ENCODE data around the gene RCE1. TPM values are rescaled to one million over a fixed set of nuclear protein-coding genes. Genes with fewer than 3 reads are reported as not detected.

The RCE1 gene
- total and polyA plus RNA-seq, 8 donors, result 16.4 to 22.7 (median 20.3) TPM

- DNase-seq (peak in 1 of 4 donors; percentile 74), ATAC-seq (no peak)
- peaks cover 0 to 8% of the 10 kb centered on the region in 2 donors for H3K36me3 ChIP-seq
- no peaks in the 10 kb centered on the region for H3K9me3 ChIP-seq
- no peak for TF ChIP-seq CTCF (IDR thresholded peaks at IDR 0.05)
- intact Hi-C loops (cut with DNase I), result no loop called here
- H3K4me3 ChIP-seq, result no peak overlapping the region
- peaks cover 0 to 7% of the 10 kb centered on the region in 2 donors for H3K4me1 ChIP-seq
- H3K27ac ChIP-seq, result no peak overlapping the region
- no peaks in the 10 kb centered on the region for H3K27me3 ChIP-seq
Observed at GRCh38 chr11:66870616-66871520, 27.6 kb downstream of the RCE1 start.

DNA sequence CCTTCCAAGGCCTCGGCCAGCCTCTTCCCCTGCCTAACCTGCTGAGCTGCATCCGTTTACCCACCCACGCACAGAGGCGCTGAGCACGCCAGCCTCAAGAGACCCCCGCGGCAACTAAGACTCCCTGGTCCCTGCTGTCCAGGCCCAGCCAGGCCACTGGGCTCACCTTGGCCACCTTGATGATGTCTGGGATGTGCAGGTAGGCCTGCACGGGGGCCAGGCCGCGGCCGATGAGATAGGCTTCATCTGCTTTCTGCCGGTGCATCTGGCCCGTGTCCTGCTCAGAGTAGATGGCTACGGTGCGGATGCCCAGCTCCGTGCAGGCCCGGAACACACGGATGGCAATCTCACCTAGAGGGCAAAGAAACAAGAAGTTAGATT is 28.3 kb downstream of the RCE1 start:
- peaks cover 0 to 7% of the 10 kb centered on the region in 2 donors for H3K4me1 ChIP-seq
- intact Hi-C loops (cut with DNase I), result no loop called here
- H3K27me3 ChIP-seq, result no peaks in the 10 kb centered on the region
- no peak for TF ChIP-seq CTCF (IDR thresholded peaks at IDR 0.05)
- no peak overlapping the region for H3K4me3 ChIP-seq
- DNase-seq, result peak in 1 of 4 donors; percentile 71
- H3K36me3 ChIP-seq, result peaks cover 0 to 8% of the 10 kb centered on the region in 2 donors
- H3K9me3 ChIP-seq, result no peaks in the 10 kb centered on the region
- H3K27ac ChIP-seq, result no peak overlapping the region
- no peak for ATAC-seq

DNA sequence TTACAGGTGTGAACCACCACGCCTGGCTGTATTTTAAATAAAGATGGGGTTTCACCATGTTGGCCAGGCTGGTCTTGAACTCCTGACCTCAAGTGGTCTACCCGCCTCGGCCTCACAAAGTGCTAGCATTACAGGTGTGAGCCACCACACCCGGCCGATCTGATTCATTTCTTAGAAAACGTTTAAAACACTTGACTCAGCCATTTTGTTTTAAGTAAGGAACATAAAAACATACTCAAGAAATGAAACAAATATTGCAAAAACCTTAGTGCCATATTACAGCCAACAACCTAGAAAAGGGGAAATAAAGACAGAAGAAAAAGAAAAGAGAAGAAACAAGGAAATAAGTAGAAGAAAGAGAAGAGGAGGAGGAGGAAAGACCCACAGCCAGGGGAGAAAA is 31.0 kb downstream of the RCE1 start:
- ATAC-seq, result no peak
- no peak overlapping the region for H3K27ac ChIP-seq
- intact Hi-C loops (cut with DNase I), result no loop called here
- no peak for DNase-seq
- H3K27me3 ChIP-seq, result no peaks in the 10 kb centered on the region
- H3K4me3 ChIP-seq, result no peak overlapping the region
- peaks cover 0 to 8% of the 10 kb centered on the region in 2 donors for H3K36me3 ChIP-seq
- H3K9me3 ChIP-seq, result no peaks in the 10 kb centered on the region
- no peaks in the 10 kb centered on the region for H3K4me1 ChIP-seq
- TF ChIP-seq CTCF (IDR thresholded peaks at IDR 0.05), result no peak

GRCh38 chr11:66875378-66875777 is 32.1 kb downstream of the RCE1 start:
- intact Hi-C loops (cut with DNase I), result no loop called here
- peaks cover 0 to 1% of the 10 kb centered on the region in 2 donors for H3K4me1 ChIP-seq
- no peak for TF ChIP-seq CTCF (IDR thresholded peaks at IDR 0.05)
- no peaks in the 10 kb centered on the region for H3K9me3 ChIP-seq
- H3K36me3 ChIP-seq, result peaks cover 0 to 8% of the 10 kb centered on the region in 2 donors
- H3K4me3 ChIP-seq, result no peak overlapping the region
- ATAC-seq, result no peak
- no peaks in the 10 kb centered on the region for H3K27me3 ChIP-seq
- peak in 1 of 4 donors; percentile 61 for DNase-seq
- no peak overlapping the region for H3K27ac ChIP-seq

GRCh38 chr11:66877588-66878385 is 34.5 kb downstream of the RCE1 start:
- Histone ChIP-seq H3K9me3 (no peaks in the 10 kb centered on the region), H3K36me3 (no peaks in the 10 kb centered on the region), H3K4me3 (no peak overlapping the region), H3K27ac (no peak overlapping the region), H3K4me1 (peaks cover 0 to 8% of the 10 kb centered on the region in 2 donors), H3K27me3 (no peaks in the 10 kb centered on the region)
- ATAC-seq, result no peak
- peak in 1 of 4 donors; percentile 28 for DNase-seq
- no peak for TF ChIP-seq CTCF (IDR thresholded peaks at IDR 0.05)
- intact Hi-C loops (cut with DNase I), result no loop called here

Data from left lung (tissue), 10 donors.